Measurements from ENCODE around the gene GPR142.

DNA sequence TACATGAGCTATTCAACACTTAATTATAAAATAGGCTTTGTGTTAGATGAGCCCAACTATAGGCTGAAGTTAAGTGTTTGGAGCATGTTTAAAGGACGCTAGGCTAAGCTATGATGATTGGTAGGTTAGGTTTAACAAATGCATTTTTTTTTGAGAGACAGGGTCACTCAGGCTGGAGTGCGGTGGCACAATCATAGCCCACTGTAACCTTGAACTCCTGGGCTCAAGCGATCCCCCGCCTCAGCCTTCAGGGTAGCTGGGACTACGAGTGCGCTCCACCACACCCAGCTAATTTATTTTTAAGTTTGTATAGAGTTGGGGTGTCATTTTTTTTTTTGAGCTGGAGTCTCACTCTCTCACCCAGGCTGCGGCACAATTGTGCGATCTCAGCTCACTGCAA lies 45.3 kb downstream of the GPR142 start:
- TF ChIP-seq POLR2AphosphoS5 (IDR thresholded peaks at IDR 0.05; ENCODE audit: borderline replicate concordance, low read depth, low read length) (no peak), EZH2 (IDR thresholded peaks at IDR 0.05) (no peak), FOXP2 (optimal IDR thresholded peaks at IDR 0.05; ENCODE audit: control extremely low read depth, extremely low read length, insufficient read depth) (no peak)

Measured in SK-N-MC (cell line).